Ectodermal cell (in vitro differentiated cells): ENCODE data around the gene ALDOC.

ENCODE experiments used
- H3K27ac ChIP-seq: 2 replicates; pipeline ENCODE4 v1.7.0; 2013; ENCODE audit warnings: mild to moderate bottlenecking, low read depth, low read length; ENCODE audit not compliant: insufficient read depth, poor library complexity, severe bottlenecking
- H3K27me3 ChIP-seq: 2 replicates; pipeline ENCODE4 v1.7.0; 2013; ENCODE audit warnings: mild to moderate bottlenecking, low read length; ENCODE audit not compliant: insufficient read depth, control insufficient read depth, poor library complexity, severe bottlenecking
- H3K36me3 ChIP-seq: one replicate; pipeline ENCODE4 v1.7.0; 2013; ENCODE audit warnings: low read length; ENCODE audit not compliant: control insufficient read depth, insufficient read depth
- H3K4me1 ChIP-seq: one replicate; pipeline ENCODE4 v1.7.0; 2013; ENCODE audit warnings: low read length; ENCODE audit not compliant: control insufficient read depth, insufficient read depth
- H3K4me3 ChIP-seq: 2 replicates; pipeline ENCODE4 v1.7.0; 2013; ENCODE audit warnings: low read depth, low read length, control low read depth; ENCODE audit not compliant: insufficient read depth
- H3K9me3 ChIP-seq: 2 replicates; pipeline ENCODE4 v1.7.0; 2013; ENCODE audit warnings: mild to moderate bottlenecking, low read length, moderate library complexity; ENCODE audit not compliant: control insufficient read depth
- WGBS, 2 experiments: methylation state at CpG; one replicate each; pipeline ENCODE4 v1.1.7; 2013; ENCODE audit warnings: missing lambda C conversion rate in 2 of 2; 5-methylcytosine and 5-hydroxymethylcytosine counted together

ALDOC gene

DNA sequence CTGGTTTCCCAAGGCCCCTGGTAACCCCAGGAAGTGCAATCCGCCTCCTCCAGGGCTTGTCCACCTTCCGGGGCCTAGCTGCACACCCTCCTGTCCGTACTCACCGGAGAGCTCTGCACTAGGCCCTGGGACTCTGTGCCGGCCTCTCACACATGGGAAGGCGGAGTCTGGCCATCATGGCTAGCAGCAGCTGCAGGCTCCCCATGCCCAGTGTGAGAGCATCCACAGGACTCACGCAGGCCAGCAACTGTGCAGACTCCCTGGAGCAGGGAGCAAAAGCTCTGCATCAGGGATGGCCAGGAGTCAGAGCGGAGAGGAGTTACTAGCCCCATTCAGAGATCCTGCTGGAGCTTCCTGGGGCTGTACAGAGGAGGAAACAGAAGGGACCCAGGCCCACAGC, 50.3 kb downstream of the ALDOC start:
- Histone ChIP-seq H3K4me3 (no peak overlapping the region), H3K9me3 (no peaks in the 10 kb centered on the region), H3K36me3 (no peaks in the 10 kb centered on the region), H3K27ac (no peak overlapping the region), H3K4me1 (peaks cover 9% of the 10 kb centered on the region), H3K27me3 (no peaks in the 10 kb centered on the region)
- WGBS, 2 experiments, result 91% methylated on average over 8 of the region's 8 CpGs

DNA sequence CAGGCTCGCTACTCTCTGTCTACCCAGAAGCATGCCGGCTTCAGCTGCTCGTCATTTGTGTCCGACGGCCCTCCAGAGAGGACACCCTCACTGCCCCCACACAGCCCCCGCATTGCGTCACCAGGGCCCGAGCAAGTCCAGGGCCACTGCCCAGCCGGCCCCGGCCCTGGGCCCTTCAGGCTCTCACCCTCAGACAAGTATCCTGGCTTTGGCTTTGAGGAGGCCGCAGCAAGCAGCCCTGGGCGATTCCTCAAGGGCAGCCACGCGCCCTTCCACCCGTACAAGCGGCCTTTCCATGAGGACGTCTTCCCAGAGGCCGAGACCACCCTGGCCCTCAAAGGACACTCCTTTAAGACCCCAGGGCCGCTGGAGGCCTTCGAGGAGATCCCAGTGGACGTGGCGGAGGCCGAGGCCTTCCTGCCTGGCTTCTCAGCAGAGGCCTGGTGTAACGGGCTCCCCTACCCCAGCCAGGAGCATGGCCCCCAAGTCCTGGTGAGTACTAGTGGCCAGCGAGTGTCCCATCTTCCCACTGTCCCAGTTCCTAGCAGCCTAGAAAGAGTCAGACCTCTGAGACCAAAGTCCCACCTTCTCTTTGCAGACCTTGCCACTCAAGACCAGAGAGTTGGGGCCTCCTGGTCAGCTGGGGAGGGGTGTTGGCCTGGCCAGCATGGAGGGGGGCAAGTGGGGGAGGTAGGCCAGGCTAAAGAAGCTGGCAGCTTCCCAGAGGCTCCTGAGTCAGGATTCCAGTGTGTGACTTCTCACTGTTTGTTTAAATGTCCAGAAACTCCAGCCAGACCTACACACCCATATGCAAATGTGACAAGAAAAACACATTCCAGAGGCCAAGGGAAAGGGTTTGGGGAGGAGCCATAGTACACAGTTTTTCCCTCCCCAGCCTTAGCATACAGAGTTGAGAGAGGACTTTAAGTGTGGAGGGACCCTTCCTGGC, 51.9 kb downstream of the ALDOC start:
- peaks cover 14% of the 10 kb centered on the region for H3K4me1 ChIP-seq
- H3K4me3 ChIP-seq, result no peak overlapping the region
- H3K27ac ChIP-seq, result no peak overlapping the region
- H3K27me3 ChIP-seq, result no peaks in the 10 kb centered on the region
- no peaks in the 10 kb centered on the region for H3K36me3 ChIP-seq
- WGBS, 2 experiments, result 95% methylated on average over 25 of the region's 25 CpGs
- no peaks in the 10 kb centered on the region for H3K9me3 ChIP-seq

DNA sequence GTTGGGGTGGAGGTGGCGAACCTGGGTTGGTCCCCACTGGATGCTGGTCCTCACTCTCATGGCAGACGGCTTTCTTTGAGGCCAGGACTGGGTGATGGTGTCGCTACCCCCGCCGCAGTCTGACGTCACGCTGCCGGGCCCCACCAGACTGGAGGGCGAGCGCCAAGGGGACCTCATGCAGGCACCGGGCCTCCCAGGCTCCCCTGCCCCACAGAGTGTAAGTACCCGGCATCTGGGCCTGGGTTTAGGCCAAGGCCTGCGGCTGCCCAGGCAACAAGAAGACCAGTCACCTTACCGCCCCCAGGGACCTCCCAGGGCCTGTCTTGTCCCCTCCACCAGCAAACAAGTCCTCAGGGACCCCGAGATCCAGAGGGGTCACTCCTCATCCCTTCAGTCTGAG, 52.8 kb downstream of the ALDOC start:
- no peaks in the 10 kb centered on the region for H3K36me3 ChIP-seq
- peaks cover 12% of the 10 kb centered on the region for H3K4me1 ChIP-seq
- no peaks in the 10 kb centered on the region for H3K27me3 ChIP-seq
- no peaks in the 10 kb centered on the region for H3K9me3 ChIP-seq
- H3K4me3 ChIP-seq, result no peak overlapping the region
- 91 to 94% methylated on average over 15 of the region's 15 CpGs for WGBS, 2 experiments
- no peak overlapping the region for H3K27ac ChIP-seq

DNA sequence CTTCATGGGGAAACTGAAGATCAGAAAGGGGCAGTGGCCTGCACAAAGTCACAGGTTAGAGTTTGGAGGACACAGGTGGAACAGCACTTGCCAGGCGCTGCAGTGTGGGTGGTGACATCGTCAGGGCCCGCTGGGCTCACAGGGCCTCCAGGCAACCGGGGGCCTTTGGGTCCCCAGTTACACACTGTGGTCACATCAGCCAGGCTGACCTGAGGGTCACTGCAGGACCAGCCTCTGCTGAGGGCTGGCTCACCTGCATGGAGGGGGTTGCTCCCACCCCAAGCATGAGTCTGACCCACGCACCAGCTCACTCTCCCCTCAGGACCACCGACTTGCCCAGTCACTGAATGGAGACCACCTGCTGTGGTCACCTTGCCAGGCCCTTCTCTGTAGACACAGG, 53.5 kb downstream of the ALDOC start:
- H3K27ac ChIP-seq, result no peak overlapping the region
- H3K27me3 ChIP-seq, result no peaks in the 10 kb centered on the region
- H3K4me1 ChIP-seq, result peaks cover 6% of the 10 kb centered on the region
- no peaks in the 10 kb centered on the region for H3K36me3 ChIP-seq
- H3K9me3 ChIP-seq, result no peaks in the 10 kb centered on the region
- WGBS, 2 experiments, result 88 to 89% methylated on average over 6 of the region's 6 CpGs
- no peak overlapping the region for H3K4me3 ChIP-seq
